Activated T-cell treated with anti-CD3 and anti-CD28 coated beads for 24 hours (primary cell): ENCODE measurements around the gene ASIP.
"Not testable (repeated sequence)": the region's sequence is repeated elsewhere in the genome, so short reads cannot be mapped to it uniquely, and the experiment has no call there.

ENCODE experiments used
- DNase-seq: peaks from one replicate; pipeline ENCODE4 v3.0.0-alpha.2; 2020; ENCODE audit warnings: low read depth

The ASIP gene

DNA sequence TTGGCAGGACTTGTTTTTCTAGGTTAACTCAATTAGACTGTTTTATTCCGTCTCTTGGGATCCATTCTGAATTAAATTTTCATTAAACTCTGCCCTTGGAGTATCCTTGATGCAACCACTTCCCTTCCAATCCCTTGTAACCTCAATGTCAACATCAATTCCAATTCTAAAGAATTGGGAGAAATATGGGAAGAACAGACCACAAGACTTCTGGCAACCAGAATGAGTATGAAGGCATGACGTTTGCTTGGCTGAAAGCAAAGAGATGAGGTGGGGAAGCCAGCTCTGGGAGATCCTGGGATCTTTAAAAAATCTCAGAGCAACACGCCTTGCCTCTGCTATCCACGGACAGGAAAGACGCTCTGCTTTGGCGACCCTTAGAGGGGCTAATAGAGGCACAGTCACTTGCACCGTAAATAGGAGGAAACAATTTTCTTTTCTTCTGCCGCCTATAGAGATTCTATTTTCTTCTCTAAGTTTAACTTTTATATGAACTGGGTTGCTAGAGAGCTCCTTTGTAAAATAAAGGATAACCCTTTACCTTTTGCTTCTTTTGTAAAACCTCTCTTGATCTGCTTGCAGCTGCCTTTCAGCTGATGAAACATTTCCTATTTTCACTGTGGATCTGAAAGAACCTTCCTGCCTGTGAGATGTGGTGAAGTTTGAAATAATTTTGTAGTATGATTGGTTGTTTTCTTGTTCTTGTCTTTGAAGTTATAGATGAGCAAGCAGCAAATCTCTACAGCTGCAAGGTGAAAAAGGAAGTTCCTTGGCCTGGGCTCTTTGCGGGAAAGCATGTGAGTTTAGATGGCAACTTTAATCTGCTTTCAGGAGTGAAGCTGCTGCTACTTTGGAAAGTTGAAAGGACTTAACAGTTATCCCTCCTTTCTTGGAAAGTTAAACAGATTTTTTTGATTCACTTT is at the start of gene ASIP:
Gene ASIP, plus strand, starts transcription at position 731 of the 923 bp plus-strand sequence. CDS start 18,952 bp downstream, outside the sequence.
- DNase-seq: no peak

DNA sequence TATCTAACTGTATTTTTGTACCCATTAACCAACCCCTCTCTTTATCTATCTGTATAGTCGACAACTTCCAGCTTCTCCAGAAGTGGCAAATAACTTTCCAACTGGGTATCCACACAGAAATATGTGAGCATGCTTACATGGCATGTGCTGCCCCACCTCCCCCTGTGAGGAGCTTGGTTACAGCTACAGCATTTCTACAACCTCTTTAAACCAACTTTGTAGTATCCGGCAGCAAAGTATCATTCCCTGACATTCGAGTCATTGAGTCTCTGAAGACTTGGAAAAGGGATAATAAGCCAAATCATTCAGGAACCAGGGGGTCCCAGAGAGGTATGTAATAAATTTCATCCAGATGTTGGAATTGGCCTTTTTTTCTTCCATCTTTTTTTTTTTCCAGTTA is 48.2 kb upstream of the ASIP start:
- no peak for DNase-seq

DNA sequence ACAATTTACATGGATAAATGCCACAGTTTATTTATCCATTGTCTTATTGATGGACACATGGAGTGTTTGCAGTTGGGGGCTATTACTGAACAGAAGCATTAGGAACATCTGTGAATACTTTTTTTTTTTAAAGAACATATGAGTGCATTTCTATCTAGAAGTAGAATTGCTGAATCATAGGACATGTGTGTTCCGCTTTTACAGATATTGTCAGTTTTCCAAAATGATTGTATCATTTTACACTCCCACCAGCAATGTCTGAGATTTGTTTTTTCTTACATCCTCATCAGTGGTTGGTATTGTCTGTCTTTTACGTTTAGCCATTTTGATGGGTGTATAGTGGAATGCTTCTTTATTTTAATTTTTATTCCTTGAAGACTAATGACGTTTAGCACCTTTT is 42.0 kb upstream of the ASIP start:
- no peak for DNase-seq

DNA sequence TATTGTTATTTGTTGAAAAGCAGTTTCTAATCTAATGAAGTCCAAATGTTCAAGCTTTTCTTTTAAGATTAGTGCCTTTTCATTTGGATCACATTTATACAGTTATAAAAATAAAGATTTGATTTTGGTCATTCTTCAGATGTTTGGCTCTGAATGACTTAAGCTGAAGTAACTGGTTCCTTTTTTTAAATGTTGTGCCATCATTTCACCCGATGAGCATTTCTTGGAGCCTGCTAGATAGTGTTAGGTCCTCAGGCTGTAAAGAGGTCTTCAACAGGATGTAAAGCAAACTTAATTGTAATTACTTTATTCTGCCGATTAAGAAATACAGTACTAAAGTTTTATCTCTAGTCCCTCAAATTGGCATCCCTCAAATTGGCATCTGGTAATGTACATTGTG is 41.2 kb upstream of the ASIP start:
- no peak for DNase-seq

DNA sequence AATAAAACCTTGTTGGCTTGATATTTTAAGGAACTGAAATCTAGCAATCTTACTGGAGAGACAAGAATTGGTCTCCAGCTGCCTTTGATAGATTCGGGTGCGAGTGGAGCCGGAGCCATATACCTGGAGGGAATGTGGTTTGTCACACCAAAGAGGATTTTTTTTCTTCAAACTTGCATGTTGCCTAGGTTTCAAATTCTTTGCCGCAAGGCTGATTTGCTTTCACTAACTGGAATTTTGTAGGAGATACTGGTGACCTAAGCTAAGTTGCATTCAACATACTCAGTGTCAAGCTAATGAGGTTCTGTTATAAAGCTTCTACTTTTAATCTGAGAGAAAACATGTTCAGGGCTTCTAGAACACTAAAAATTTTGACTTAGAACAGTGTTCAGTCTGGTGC is 39.7 kb upstream of the ASIP start:
- no peak for DNase-seq

GRCh38 chr20:34205172-34205880 is 35.9 kb upstream of the ASIP start:
- DNase-seq: not testable (repeated sequence)

DNA sequence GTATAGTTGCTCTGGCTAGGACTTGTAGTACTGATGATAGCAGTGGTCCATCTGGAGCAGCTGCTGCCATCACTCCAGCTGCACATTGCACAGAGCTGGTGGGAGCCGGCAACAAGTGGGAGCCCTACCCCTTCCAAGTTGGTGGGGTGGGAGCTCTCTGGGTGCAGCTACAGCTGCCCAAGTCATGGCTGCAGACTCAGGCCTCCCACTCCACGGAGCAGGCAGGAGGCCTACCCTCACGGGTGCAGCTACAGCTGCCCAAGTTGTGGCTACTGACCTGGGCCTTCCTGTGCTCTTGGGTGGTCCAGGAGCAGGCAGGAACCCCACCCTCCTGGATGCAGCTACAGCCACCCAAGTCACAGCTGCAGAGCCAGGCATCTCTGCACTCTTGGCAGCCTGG is 32.1 kb upstream of the ASIP start:
- DNase-seq: no peak

GRCh38 chr20:34210271-34210670 is 31.0 kb upstream of the ASIP start:
- DNase-seq: no peak

DNA sequence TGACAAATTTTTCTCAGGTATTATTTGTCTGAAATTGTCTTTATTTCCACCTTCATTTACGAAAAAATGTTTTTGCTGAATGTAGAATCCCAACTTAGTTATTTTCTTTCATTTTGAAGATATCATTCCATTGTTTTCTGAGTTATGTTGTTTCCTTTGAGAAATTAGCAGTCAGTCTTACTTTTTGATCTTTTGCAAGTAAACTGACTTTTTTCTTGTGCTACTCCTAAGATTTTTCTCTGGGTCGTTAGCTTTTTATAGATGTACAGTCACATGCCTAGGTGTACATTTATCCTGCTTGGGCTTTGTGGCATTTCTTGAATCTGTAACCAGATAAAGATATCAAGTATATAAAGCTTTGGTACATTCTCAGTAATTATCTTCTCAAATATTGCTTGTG is 29.6 kb upstream of the ASIP start:
- DNase-seq: no peak

DNA sequence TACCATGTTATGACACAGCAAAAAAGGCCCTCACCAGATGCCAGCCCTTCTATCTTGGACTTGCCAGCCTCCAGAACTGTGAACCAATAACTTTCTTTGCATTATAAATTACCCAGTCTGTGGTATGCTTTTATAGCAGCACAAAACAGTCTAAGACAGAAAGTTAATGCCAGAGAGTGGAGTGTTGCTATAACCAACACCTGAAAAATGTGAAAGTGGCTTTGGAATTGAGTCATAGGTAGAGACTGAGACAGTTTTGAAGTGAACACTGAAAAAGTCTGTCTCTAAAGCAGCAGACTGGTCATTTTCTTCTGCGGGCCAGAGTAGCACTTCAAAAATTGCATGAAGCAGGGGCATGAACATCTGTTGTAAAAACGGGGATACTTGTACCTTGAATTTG is 28.0 kb upstream of the ASIP start:
- no peak for DNase-seq

DNA sequence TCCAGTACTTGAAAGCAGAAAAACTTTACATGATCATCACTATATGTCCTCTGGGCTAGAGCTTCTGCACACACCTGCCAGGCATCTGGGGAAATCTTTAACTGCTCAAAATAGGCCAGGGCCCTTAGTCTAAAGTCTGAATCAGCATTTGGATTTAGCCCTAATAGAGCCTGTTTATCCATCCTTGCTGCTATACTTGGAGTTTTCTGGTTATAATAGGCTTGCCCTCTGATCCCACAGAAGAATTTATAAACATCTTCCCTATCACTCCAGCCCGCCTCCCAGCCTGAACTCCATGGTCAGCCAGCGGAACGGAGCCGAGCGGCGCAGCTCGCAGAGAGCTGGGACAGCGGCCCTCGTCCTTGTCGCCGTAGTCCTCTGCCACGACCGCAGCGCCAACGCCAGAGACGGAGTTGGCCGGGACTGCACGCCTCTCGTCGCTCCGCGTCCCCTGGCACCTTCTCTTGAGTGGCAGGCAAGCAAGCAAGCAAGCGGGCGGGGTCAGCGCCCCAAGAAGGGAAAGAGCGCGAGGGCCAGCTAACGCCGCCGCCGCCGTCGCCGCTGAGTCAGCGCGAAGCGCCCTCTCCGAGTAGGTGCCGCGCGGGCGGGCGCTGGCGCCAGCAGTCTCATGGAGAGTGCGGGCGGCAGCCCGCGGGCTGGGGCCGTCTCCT is 25.4 kb upstream of the ASIP start:
- peak; percentile 35 for DNase-seq

- DNase-seq: no peak
Measured at GRCh38 chr20:34216382-34216742, 24.9 kb upstream of the ASIP start.

DNA sequence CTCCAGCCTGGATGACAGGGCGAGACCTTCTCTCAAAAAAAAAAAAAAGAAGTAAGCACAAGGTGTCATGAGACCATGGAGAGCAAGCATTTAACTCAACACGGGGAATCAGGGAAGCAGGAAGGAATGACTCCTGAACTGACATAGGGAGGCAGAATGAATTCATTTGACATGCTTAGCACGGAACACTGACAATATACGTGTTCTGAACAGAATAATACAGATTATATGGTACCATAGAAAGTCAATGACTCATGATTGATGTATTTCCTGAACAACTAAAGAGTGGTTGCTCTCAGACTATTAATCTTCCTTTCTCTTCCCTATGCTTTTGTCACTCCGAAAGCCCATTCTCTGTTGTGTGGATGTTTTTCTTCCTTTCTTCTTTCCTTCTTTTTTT is 20.7 kb upstream of the ASIP start:
- no peak for DNase-seq

GRCh38 chr20:34222208-34222607 is 19.0 kb upstream of the ASIP start:
- DNase-seq: no peak

DNA sequence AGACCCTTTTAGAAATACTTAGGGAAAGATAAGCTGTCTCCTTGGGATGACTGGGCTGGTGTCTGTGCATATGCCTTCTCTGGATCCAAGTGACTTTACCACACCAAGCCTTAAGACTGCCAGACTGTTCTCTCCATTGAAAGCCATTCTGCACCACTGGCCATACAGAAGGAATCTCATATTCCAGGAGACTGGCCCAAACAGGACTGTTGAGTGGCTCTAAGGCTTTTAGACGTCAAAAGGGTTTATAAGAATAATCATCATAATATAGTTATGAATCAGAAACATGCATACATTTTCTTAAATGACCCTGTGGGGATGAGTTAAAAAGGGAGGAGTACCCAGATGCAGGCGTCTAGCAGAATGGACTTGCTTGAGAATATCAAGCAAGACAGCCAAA is 17.0 kb upstream of the ASIP start:
- not testable (repeated sequence) for DNase-seq

- no peak for DNase-seq
Measured at GRCh38 chr20:34231634-34232033, 9.6 kb upstream of the ASIP start.

DNA sequence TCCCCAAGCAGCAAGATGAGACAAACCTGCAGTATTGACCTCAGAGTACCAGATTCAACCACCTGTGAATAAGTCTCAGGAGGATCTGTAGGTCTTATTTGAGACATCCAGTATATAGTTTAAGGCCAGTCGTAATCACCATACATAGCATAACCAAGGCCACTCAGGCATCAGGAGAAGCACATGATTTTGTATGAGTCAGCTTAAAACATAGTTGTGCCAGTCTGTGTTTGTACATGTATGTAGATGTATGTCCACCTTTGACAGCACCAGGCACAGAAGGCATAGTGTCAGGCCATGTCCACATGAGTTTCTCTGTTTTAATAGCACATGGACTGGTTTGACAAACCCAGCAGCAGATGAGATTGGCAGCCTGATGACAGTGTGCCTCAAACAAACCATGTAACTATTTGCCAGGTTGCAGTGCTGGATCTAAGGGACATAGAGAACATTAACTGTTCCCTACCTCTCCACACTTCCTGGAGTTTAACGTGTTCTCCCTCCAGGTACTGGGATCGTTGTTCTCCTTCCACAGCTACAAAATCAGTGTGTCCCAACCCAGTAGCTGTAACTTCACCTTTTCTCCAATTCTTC is 8.6 kb upstream of the ASIP start:
- no peak for DNase-seq

DNA sequence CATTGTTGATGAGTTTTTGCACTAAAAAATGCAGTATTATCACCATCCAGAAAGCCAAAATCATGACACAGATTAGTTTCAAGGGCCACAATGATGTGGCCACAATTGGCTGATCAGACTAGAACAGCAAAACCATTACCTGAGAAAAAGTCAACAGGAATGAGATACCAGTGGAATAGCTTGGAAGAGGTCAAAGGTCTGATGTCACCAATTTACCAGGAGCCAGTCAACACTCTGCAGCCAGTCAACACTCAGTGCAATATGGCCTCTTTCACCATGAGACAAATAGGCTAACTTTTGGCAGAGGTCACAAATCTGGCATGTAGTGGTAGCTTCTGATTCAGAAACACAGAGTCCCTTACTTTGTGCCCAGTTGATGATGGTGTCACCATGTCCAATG is 7.5 kb upstream of the ASIP start:
- no peak for DNase-seq

GRCh38 chr20:34235875-34236274 is 5.3 kb upstream of the ASIP start:
- DNase-seq: no peak

- no peak for DNase-seq
Measured at GRCh38 chr20:34237942-34238341, 3.3 kb upstream of the ASIP start.

DNA sequence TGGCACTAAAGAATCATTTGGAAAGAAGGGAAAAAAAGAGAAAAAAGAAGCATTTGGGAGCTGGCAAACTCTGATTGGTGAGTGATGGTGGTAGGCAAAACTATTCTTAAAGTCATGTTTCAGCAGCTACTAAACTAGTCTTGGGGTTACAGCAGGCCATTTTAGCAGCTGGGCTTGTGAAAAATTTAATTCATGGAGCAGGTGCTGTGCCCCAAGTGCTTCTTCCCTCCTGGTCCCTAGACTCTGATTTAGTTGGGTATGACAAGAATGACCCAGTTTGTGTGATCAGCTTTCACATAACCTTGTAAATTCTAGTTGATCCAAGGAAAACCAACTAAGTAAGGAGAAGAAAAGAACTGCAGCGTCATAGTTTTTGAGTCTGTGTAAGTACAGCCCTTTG is 1.1 kb upstream of the ASIP start:
- no peak for DNase-seq

GRCh38 chr20:34242015-34242414 is 792 bp downstream of the ASIP start:
- not testable (repeated sequence) for DNase-seq

DNA sequence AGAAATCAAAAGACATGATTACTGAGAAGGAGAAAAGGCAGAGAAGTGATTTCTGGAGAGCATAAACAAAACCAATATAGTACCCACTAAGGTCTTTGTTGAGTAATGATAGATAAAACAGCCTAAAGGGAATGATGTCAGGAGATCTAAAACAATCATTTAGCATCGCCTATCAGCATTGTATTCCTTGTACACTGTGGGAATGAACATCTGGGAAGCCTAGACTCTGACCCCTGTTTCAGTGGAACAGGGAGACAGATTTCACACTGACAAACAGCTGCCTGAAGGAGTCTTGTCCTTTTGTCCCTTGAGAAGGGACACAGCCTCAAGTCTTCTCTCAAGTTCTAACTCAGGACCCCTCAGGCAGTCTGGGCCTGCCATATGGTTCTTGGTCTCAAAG is 1.7 kb downstream of the ASIP start:
- no peak for DNase-seq
